Urinary bladder (tissue), 4 donors: ENCODE measurements around the gene OR5F1. TPM values are rescaled to one million over a fixed set of nuclear protein-coding genes. Genes with fewer than 3 reads are reported as not detected.

Experiments
- DNase-seq: peaks from one replicate; pipeline ENCODE4 v3.0.0-alpha.2; 2015; ENCODE audit errors: extremely low spot score
- H3K27ac ChIP-seq: one replicate; pipeline ENCODE4 v1.5.1; 2013; ENCODE audit warnings: low read depth, mild to moderate bottlenecking, moderate library complexity
- H3K36me3 ChIP-seq: one replicate; pipeline ENCODE4 v1.6.1; 2013; ENCODE audit warnings: mild to moderate bottlenecking, moderate library complexity; ENCODE audit not compliant: insufficient read depth
- H3K4me1 ChIP-seq: one replicate; pipeline ENCODE4 v1.6.1; 2013; ENCODE audit warnings: mild to moderate bottlenecking, moderate library complexity; ENCODE audit not compliant: insufficient read depth
- H3K4me3 ChIP-seq: one replicate; pipeline ENCODE4 v1.5.1; 2013; ENCODE audit warnings: low read depth, low read length
- WGBS: extraction: QIAGEN DNeasy Blood & Tissue Kit; methylation state at CpG from one replicate; pipeline ENCODE4 v1.1.7; 2013; 5-methylcytosine and 5-hydroxymethylcytosine counted together
- polyA plus RNA-seq: library from polyadenylated mRNA; stranded (reverse); fragments of 200-250 nt; gene quantifications from one replicate; pipeline ENCODE4 v1.2.3, GENCODE V29; 2013
- total RNA-seq: library from RNA; depleted of rRNA; stranded (reverse); fragments of >200 nt; gene quantifications from one replicate; pipeline ENCODE4 v1.2.3, GENCODE V29; 2014
- donor health status: healthy with polysubstance abuse.
- donor health status: healthy.

Gene OR5F1
- not detected for total RNA-seq
- not detected for polyA plus RNA-seq

DNA sequence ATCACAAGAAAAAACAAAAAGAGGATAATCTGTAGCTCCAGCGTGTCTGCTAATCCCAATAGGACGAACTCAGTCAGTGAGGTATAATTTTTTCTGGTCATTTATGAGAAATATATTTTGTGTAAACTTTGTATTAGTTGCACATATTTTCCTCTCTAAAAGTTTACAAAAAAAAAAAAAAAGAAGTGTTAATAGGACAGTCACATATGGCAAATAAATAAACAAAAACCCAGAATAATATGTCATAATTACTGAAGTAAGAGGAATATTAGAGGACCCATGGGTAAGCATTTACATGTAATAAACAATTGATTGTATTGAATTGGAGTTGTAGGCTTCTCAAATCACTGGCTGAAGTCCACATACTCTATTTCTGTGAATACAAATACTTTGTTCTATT is at the start of gene OR5F1:
Gene OR5F1 (minus strand): TSS at position 101 of the 400 bp plus-strand sequence. CDS start 0 bp downstream, at position 101.
- Histone ChIP-seq H3K36me3 (no peaks in the 10 kb centered on the region), H3K27ac (no peak within 1 kb of the TSS), H3K4me1 (no peaks in the 10 kb centered on the region), H3K4me3 (no peak within 1 kb of the TSS)
- DNase-seq, result no peak
- WGBS, result 62% methylated on average over 2 of the region's 2 CpGs

- Histone ChIP-seq H3K36me3 (no peaks in the 10 kb centered on the region), H3K27ac (no peak within 1 kb of the TSS), H3K4me1 (no peaks in the 10 kb centered on the region), H3K4me3 (no peak within 1 kb of the TSS)
- DNase-seq, result no peak
Measured at GRCh38 chr11:56027354-56027753, 32.9 kb upstream of the OR5F1 start, which contains the start of gene OR5AS1. Gene OR5AS1, plus strand, starts transcription at chr11:56027654. Its CDS starts 2,765 bp downstream, at chr11:56030419.

- Histone ChIP-seq H3K4me1 (no peaks in the 10 kb centered on the region), H3K36me3 (no peaks in the 10 kb centered on the region), H3K27ac (no peak overlapping the region), H3K4me3 (no peak overlapping the region)
- WGBS, result 40% methylated on average over 2 of the region's 2 CpGs
- no peak for DNase-seq
Measured at GRCh38 chr11:56013805-56014204, 19.4 kb upstream of the OR5F1 start.

DNA sequence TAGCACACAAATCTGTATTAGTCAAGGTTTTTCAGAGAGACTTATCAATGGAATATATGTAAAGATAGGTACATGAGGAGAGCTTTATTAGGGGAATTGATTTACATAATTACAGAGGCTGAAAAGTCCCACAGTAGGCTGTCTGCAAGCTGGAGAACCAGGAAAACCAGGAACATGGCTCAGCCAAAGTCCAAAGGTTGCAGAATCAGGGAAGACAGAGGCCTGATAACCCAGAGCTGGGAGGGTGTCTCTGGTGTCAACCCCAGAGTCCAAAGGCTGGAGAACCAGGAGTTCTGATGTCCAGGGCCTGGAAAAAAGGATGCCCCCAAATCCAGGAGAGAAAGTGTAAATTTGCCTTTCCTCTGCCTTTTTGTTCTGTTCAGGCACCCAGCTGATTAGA is 16.3 kb upstream of the OR5F1 start:
- H3K27ac ChIP-seq, result no peak overlapping the region
- no peaks in the 10 kb centered on the region for H3K4me1 ChIP-seq
- no peak for DNase-seq
- no peaks in the 10 kb centered on the region for H3K36me3 ChIP-seq
- no peak overlapping the region for H3K4me3 ChIP-seq

DNA sequence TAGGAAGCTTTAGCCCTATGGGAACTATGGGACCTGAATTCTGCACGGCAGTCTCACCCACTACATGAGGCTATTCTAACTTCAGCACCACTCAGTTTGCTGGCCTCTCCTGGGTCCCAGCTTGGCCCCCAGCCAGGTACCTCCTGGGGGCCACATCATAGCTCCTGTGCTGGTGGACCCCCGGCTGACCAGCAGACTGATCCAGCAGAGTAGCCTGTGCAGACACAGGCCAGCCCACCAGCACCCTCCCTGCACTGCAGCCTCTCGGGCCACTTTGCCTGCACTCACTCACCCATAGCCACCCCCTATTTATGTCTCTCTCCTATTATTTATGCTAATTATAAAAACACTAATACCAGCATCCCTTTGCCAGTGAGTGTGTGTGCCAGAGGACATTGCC is 23.5 kb downstream of the OR5F1 start:
- Histone ChIP-seq H3K27ac (no peak overlapping the region), H3K4me1 (no peaks in the 10 kb centered on the region), H3K4me3 (no peak overlapping the region), H3K36me3 (no peaks in the 10 kb centered on the region)
- DNase-seq, result no peak
- WGBS, result 95% methylated on average over 3 of the region's 3 CpGs

DNA sequence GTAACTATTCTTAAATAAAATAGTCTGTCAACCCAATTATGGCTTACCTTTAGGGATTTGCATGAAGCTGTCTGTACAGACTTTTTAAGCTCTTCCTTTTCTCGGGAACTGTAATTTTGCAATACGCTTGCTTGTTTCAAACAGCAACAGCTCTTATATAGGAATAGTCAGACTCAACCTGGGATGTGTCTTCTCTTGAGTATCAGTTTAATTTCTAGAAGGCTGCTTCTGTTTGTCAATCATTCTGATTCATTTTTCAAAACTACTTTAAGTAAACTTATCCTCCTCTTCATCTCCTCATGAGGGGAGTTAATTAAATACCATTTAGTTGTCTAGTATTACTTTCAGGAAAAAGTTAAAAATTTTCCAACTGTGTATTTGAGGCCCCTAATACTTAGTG is 24.6 kb downstream of the OR5F1 start, which contains the start of gene OR10AG1:
Gene OR10AG1 (minus strand): TSS at position 101 of the 400 bp plus-strand sequence. CDS start 38 bp downstream, at position 63.
- H3K4me3 ChIP-seq, result no peak within 1 kb of the TSS
- WGBS, result 88% methylated on average over 2 of the region's 2 CpGs
- no peak for DNase-seq

GRCh38 chr11:55967914-55968313 is 26.5 kb downstream of the OR5F1 start:
- no peak overlapping the region for H3K27ac ChIP-seq
- no peaks in the 10 kb centered on the region for H3K4me1 ChIP-seq
- WGBS, result 83% methylated on average over 5 of the region's 5 CpGs

More for the DNA sequence above, 24.6 kb downstream of the OR5F1 start, which contains the start of gene OR10AG1:
- Histone ChIP-seq H3K4me1 (no peaks in the 10 kb centered on the region), H3K27ac (no peak within 1 kb of the TSS), H3K36me3 (no peaks in the 10 kb centered on the region)

GRCh38 chr11:55966391-55966790 is 28.0 kb downstream of the OR5F1 start:
- WGBS, result 67% methylated on average over 2 of the region's 2 CpGs
- DNase-seq, result no peak
- no peaks in the 10 kb centered on the region for H3K4me1 ChIP-seq
- H3K36me3 ChIP-seq, result no peaks in the 10 kb centered on the region
- H3K27ac ChIP-seq, result no peak overlapping the region
- H3K4me3 ChIP-seq, result no peak overlapping the region

More at GRCh38 chr11:55967914-55968313, 26.5 kb downstream of the OR5F1 start:
- DNase-seq, result no peak
- Histone ChIP-seq H3K36me3 (no peaks in the 10 kb centered on the region), H3K4me3 (no peak overlapping the region)

DNA sequence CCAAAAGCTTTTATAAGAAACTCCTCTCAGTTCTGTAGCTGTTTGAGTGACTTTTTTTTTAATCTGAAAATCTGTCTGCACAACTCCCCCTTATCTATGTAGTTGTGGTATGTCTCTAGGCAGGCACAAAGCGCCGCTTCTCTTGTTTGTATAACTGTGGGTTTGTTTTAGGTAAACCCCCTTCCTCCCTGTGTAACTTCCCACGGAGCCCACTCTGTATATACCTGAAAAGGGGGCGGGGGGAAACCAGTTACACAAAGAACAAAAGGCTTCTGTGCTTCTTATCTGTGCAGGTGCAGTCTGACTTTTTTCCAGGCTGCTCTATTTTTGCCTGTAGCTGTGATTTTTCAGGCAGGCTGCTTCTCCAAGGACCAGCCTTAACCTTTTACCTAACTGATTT is 37.9 kb downstream of the OR5F1 start:
- DNase-seq, result no peak
- Histone ChIP-seq H3K4me1 (no peaks in the 10 kb centered on the region), H3K4me3 (no peak overlapping the region), H3K36me3 (no peaks in the 10 kb centered on the region), H3K27ac (no peak overlapping the region)
- WGBS, result 58% methylated on average over 4 of the region's 4 CpGs

DNA sequence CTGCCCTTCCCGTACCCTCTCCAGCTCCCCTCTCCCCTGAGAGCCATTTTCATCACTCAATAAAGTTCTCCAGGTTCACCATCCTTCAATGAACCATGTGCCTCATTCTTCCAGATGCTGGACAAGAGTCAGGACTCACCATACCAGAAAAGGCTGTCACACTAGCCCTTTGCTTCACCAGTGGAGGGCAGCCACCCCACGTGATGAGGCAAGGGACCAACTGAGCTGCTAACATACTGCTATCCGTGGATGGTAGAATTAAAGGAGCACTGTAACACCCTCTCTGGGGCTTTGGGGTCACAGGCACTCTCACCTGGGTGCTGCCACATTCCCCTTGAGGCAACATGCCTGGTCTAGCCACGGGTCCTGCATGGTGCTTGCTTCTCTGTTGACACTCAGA is 45.1 kb downstream of the OR5F1 start:
- Histone ChIP-seq H3K4me3 (no peak overlapping the region), H3K4me1 (no peaks in the 10 kb centered on the region), H3K36me3 (no peaks in the 10 kb centered on the region), H3K27ac (no peak overlapping the region)
- WGBS, result 62% methylated on average over 4 of the region's 4 CpGs
- no peak for DNase-seq

Other genes with a start within 250 kb of the OR5F1 start
- not detected for gene OR5D13, start 221.2 kb downstream of the OR5F1 start, total RNA-seq
- gene OR5D13, start 221.2 kb downstream of the OR5F1 start, polyA plus RNA-seq, result not detected
- not detected for gene OR5D14, start 199.1 kb downstream of the OR5F1 start, total RNA-seq
- gene OR5D14, start 199.1 kb downstream of the OR5F1 start, polyA plus RNA-seq, result not detected
- not detected for gene OR5L1, start 183.3 kb downstream of the OR5F1 start, total RNA-seq
- gene OR5L1, start 183.3 kb downstream of the OR5F1 start, polyA plus RNA-seq, result not detected
- not detected for gene OR5D18, start 175.0 kb downstream of the OR5F1 start, total RNA-seq
- not detected for gene OR5D18, start 175.0 kb downstream of the OR5F1 start, polyA plus RNA-seq
- gene OR5L2, start 167.4 kb downstream of the OR5F1 start, total RNA-seq, result not detected
- gene OR5L2, start 167.4 kb downstream of the OR5F1 start, polyA plus RNA-seq, result not detected
- gene OR5D16, start 155.9 kb downstream of the OR5F1 start, total RNA-seq, result not detected
- not detected for gene OR5D16, start 155.9 kb downstream of the OR5F1 start, polyA plus RNA-seq
- not detected for gene TRIM51, start 111.3 kb downstream of the OR5F1 start, total RNA-seq
- gene TRIM51, start 111.3 kb downstream of the OR5F1 start, polyA plus RNA-seq, result not detected
- gene OR5W2, start 80.0 kb downstream of the OR5F1 start, total RNA-seq, result not detected
- not detected for gene OR5W2, start 80.0 kb downstream of the OR5F1 start, polyA plus RNA-seq
- not detected for gene OR5I1, start 58.2 kb downstream of the OR5F1 start, total RNA-seq
- not detected for gene OR5I1, start 58.2 kb downstream of the OR5F1 start, polyA plus RNA-seq
- gene OR10AG1, start 24.7 kb downstream of the OR5F1 start, total RNA-seq, result not detected
- gene OR10AG1, start 24.7 kb downstream of the OR5F1 start, polyA plus RNA-seq, result not detected
- not detected for gene OR5AS1, start 33.0 kb upstream of the OR5F1 start, total RNA-seq
- not detected for gene OR5AS1, start 33.0 kb upstream of the OR5F1 start, polyA plus RNA-seq
- gene OR8I2, start 98.7 kb upstream of the OR5F1 start, total RNA-seq, result not detected
- gene OR8I2, start 98.7 kb upstream of the OR5F1 start, polyA plus RNA-seq, result not detected
- gene OR8H2, start 109.1 kb upstream of the OR5F1 start, total RNA-seq, result not detected
- gene OR8H2, start 109.1 kb upstream of the OR5F1 start, polyA plus RNA-seq, result not detected
- gene OR8H3, start 127.7 kb upstream of the OR5F1 start, total RNA-seq, result not detected
- not detected for gene OR8H3, start 127.7 kb upstream of the OR5F1 start, polyA plus RNA-seq
- gene OR8J3, start 145.6 kb upstream of the OR5F1 start, total RNA-seq, result not detected
- gene OR8J3, start 145.6 kb upstream of the OR5F1 start, polyA plus RNA-seq, result not detected
- not detected for gene OR8K5, start 165.7 kb upstream of the OR5F1 start, total RNA-seq
- gene OR8K5, start 165.7 kb upstream of the OR5F1 start, polyA plus RNA-seq, result not detected
- not detected for gene OR5J2, start 182.0 kb upstream of the OR5F1 start, total RNA-seq
- gene OR5J2, start 182.0 kb upstream of the OR5F1 start, polyA plus RNA-seq, result not detected
- gene OR5T2, start 239.6 kb upstream of the OR5F1 start, total RNA-seq, result not detected
- gene OR5T2, start 239.6 kb upstream of the OR5F1 start, polyA plus RNA-seq, result not detected